NCI-H774 (cell line): ENCODE data around the gene FBXO38.

Experiments used
- DNase-seq: peaks from one replicate; lab custom pipeline; 2025; lab: John Stamatoyannopoulos, UW

FBXO38 gene

GRCh38 chr5:148474025-148474511, 90.3 kb downstream of the FBXO38 start:
- no peak for DNase-seq

GRCh38 chr5:148476302-148476701, 92.5 kb downstream of the FBXO38 start:
- DNase-seq, result no peak

GRCh38 chr5:148477429-148477828, 93.7 kb downstream of the FBXO38 start:
- DNase-seq, result no peak

- DNase-seq, result no peak
Observed at GRCh38 chr5:148482196-148482595, 98.4 kb downstream of the FBXO38 start.

- no peak for DNase-seq
Observed at GRCh38 chr5:148482697-148483462, 99.1 kb downstream of the FBXO38 start.

GRCh38 chr5:148483750-148484149, 100.0 kb downstream of the FBXO38 start:
- no peak for DNase-seq

GRCh38 chr5:148484651-148485050, 100.9 kb downstream of the FBXO38 start:
- no peak for DNase-seq

GRCh38 chr5:148486456-148486855, 102.7 kb downstream of the FBXO38 start:
- DNase-seq, result no peak

GRCh38 chr5:148488757-148489156, 105.0 kb downstream of the FBXO38 start:
- DNase-seq, result no peak

GRCh38 chr5:148491015-148491792, 107.4 kb downstream of the FBXO38 start:
- DNase-seq, result no peak

- no peak for DNase-seq
Observed at GRCh38 chr5:148491793-148492184, 108.0 kb downstream of the FBXO38 start.

GRCh38 chr5:148492351-148492750, 108.6 kb downstream of the FBXO38 start:
- DNase-seq, result no peak
